ENCODE data around the gene MRAS. TPM values are rescaled to one million over a fixed set of nuclear protein-coding genes. Genes with fewer than 3 reads are reported as not detected.
A peak's percentile ranks its signal among the peaks of the same experiment; 100 is the strongest.

The MRAS gene
- total and polyA plus RNA-seq, 2 of the 8 experiments (the other 6 are each of a cell fraction or from before 2014, with no cell fraction given) = 10.6 to 16.2 TPM

DNA sequence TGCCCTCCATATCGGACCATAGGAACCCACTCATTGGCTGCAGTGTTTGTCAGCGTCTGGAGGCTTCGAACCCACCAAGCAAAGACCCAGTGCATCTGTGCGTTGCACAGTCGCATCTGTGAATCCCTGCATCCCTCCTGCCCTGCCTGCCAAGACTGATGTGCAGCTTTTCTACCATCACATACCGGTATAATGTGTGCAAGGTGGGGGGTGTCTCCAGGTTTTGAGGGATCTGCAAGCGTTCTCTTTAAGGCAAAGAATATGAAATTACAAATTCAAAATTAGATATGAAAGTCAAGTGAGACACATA lies 18.4 kb upstream of the MRAS start:
- FAIRE-seq = no peak
- Histone ChIP-seq H3K23ac (ENCODE audit: insufficient read length) (no peak overlapping the region), H2BK20ac (ENCODE audit: low read length) (no peak overlapping the region), H3K23me2 (ENCODE audit: low read depth, low read length) (peaks cover 5% of the 10 kb centered on the region), H3K14ac (ENCODE audit: insufficient read length) (no peak overlapping the region), H2BK5ac (ENCODE audit: low read depth, low read length) (no peak overlapping the region), H4K5ac (ENCODE audit: insufficient read length, low read depth, low read length) (peak overlapping the region; percentile 55), H3K4ac (replicated peaks; ENCODE audit: insufficient read length, low read depth, low read length) (no peak overlapping the region), H3K36me3 (ENCODE audit: control insufficient read depth in 2 of 4, insufficient read depth in 4 of 4, low read length in 3 of 4) (no peaks in the 10 kb centered on the region), H4K20me1 (replicated peaks in 1 of 2; ENCODE audit: control insufficient read depth in 1 of 2, insufficient read depth in 2 of 2, low read length in 2 of 2) (no peaks in the 10 kb centered on the region), H3K4me2 (ENCODE audit: insufficient read depth in 1 of 2, low read depth in 2 of 2, low read length in 2 of 2) (peak overlapping the region; percentile 69 to 96), H2BK12ac (ENCODE audit: low read depth, low read length) (no peak overlapping the region; the same call in 1 of the 2 replicates), H3K4me1 (replicated peaks in 1 of 4; ENCODE audit: control insufficient read depth in 3 of 4, insufficient read depth in 4 of 4, low read length in 3 of 4) (peaks cover 0 to 4% (median 2%) of the 10 kb centered on the region in 4 experiments; a peak in 2 of 7 replicates), H2AFZ (ENCODE audit: low read length) (peak overlapping the region; percentile 99), H2AK5ac (ENCODE audit: low read depth, low read length) (no peak overlapping the region), H3K79me2 (ENCODE audit: control insufficient read depth in 1 of 2, insufficient read depth in 2 of 2, low read length in 2 of 2) (no peaks in the 10 kb centered on the region), H3K56ac (replicated peaks; ENCODE audit: insufficient read length, low read depth, low read length) (no peak overlapping the region), H2BK15ac (ENCODE audit: low read length) (peak overlapping the region; percentile 93; the same call in 1 of the 2 replicates), H4K91ac (replicated peaks; ENCODE audit: insufficient read length, low read length) (peak overlapping the region; percentile 44), H3K9me3 (ENCODE audit: insufficient read depth in 2 of 2, low read depth in 1 of 2, low read length in 1 of 2) (no peaks in the 10 kb centered on the region), H4K8ac (ENCODE audit: extremely low read depth, insufficient read depth, low read length) (peak overlapping the region; percentile 71; the same call in 1 of the 2 replicates), H2BK120ac (replicated peaks; ENCODE audit: low read depth, low read length) (no peak overlapping the region), H3K9ac (replicated peaks in 1 of 4; ENCODE audit: extremely low read depth in 1 of 4, low read depth in 3 of 4, low read length in 3 of 4) (0 out of 7 replicates have a peak overlapping the region, but pooled peaks of 1 of the 4 experiments have one; percentile 38), H3K27me3 (replicated peaks in 1 of 4; ENCODE audit: control insufficient read depth in 3 of 4, extremely low read depth in 1 of 4, insufficient read depth in 3 of 4, low read length in 3 of 4) (no peaks in the 10 kb centered on the region), H3K79me1 (ENCODE audit: low read depth, low read length) (no peaks in the 10 kb centered on the region), H3K18ac (ENCODE audit: extremely low read depth, low read length) (peak overlapping the region; percentile 81), H3K4me3 (ENCODE audit: extremely low read depth in 1 of 4, insufficient read depth in 2 of 4, low read depth in 3 of 4, low read length in 4 of 4) (peak overlapping the region; percentile 41 to 83 (median 79); a peak in 7 of 8 replicates), H3K27ac (ENCODE audit: low read depth, low read length) (no peak overlapping the region)
- ChIA-PET POLR2A (ENCODE audit: partially characterized antibody) (interaction anchor here (1.6 kb wide), 1 partner anchor 18 kb away, joined by 4 read pairs; the partner anchor contains the start of gene MRAS), CTCF (ENCODE audit: partially characterized antibody) (interaction anchor here (0.7 to 4.3 kb wide), 7 partner anchors 10 to 235 kb away, joined by 3 to 66 read pairs (median 24); partner anchors contain the start of gene MRAS)
- WGBS, 2 experiments (ENCODE audit: extremely low coverage in 1 of 2, insufficient coverage in 1 of 2, insufficient read length in 1 of 2, insufficient replicate concordance in 2 of 2, low coverage in 1 of 2, low lambda C conversion rate in 2 of 2, missing lambda C conversion rate in 1 of 2) = 10% methylated on average over 7 of the region's 7 CpGs; no CpG with 5 or more reads in 1 of the 2 experiments
- TF ChIP-seq SIN3A (conservative IDR thresholded peaks at IDR 0.05 in 1 of 2, IDR thresholded peaks at IDR 0.05 in 1 of 2; ENCODE audit: low read depth in 1 of 2, low read length in 2 of 2) (0 out of 4 replicates have a peak, but pooled peaks of 1 of the 2 experiments have one; percentile 5), POU5F1 (IDR thresholded peaks at IDR 0.05; ENCODE audit: low read depth, low read length) (no peak), TAF7 (optimal IDR thresholded peaks at IDR 0.05; ENCODE audit: borderline replicate concordance, low read depth, low read length) (no peak), SUZ12 (IDR thresholded peaks at IDR 0.05; ENCODE audit: low read length) (no peak), RNF2 (IDR thresholded peaks at IDR 0.05; ENCODE audit: borderline replicate concordance, low read depth, low read length, missing control alignments, poor library complexity, severe bottlenecking) (no peak), FOSL1 (IDR thresholded peaks at IDR 0.05; ENCODE audit: insufficient read depth, low read depth, low read length) (no peak), E2F6 (IDR thresholded peaks at IDR 0.05) (no peak), TAF1 (IDR thresholded peaks at IDR 0.05; ENCODE audit: low read depth, low read length) (no peak), KDM5A (IDR thresholded peaks at IDR 0.05; ENCODE audit: low read length) (no peak)
- no peak for DNase-seq (ENCODE audit: low read depth in 1 of 2, low spot score in 2 of 2)
